BLaER1 treated with 17β-estradiol and CSF1 and Interleukin-3, amounts not matched to agents 10 nM and 100 nM (cell line): ENCODE measurements around the gene CFAP46.
A peak's percentile ranks its signal among the peaks of the same experiment; 100 is the strongest.
"Not testable (repeated sequence)": the region's sequence is repeated elsewhere in the genome, so short reads cannot be mapped to it uniquely, and the experiment has no call there.

Experiments used
- H3K27ac ChIP-seq, 11 experiments: shearing (Covaris generic); formaldehyde crosslinking; 2 replicates each; pipeline ENCODE4 v1.8.1; 2022
- H3K27me3 ChIP-seq, 11 experiments: shearing (Covaris generic); formaldehyde crosslinking; 2 replicates each; pipeline ENCODE4 v1.8.1; 2022
- H3K36me3 ChIP-seq, 11 experiments: shearing (Covaris generic); formaldehyde crosslinking; 2 replicates each; pipeline ENCODE4 v1.8.1; 2022
- H3K4me1 ChIP-seq, 10 experiments: shearing (Covaris generic); formaldehyde crosslinking; 2 replicates each; pipeline ENCODE4 v1.8.1; 2022
- H3K4me2 ChIP-seq, 11 experiments: shearing (Covaris generic); formaldehyde crosslinking; 2 replicates each; pipeline ENCODE4 v1.8.1; 2022
- H3K4me3 ChIP-seq, 10 experiments: shearing (Covaris generic); formaldehyde crosslinking; 2 replicates each; pipeline ENCODE4 v1.8.1; 2022
- H3K9ac ChIP-seq, 11 experiments: shearing (Covaris generic); formaldehyde crosslinking; 2 replicates each; pipeline ENCODE4 v1.8.1; 2022
- H3K9me3 ChIP-seq, 11 experiments: shearing (Covaris generic); formaldehyde crosslinking; replicated peaks in 1 of 11; 2 replicates each; pipeline ENCODE4 v1.8.1; 2022
- H4K20me1 ChIP-seq, 11 experiments: shearing (Covaris generic); formaldehyde crosslinking; 2 replicates each; pipeline ENCODE4 v1.8.1; 2022
- Cebpa-rat ChIP-seq, 11 experiments: shearing (Covaris generic); IDR thresholded peaks; 2 replicates each; pipeline ENCODE4 v1.8.1; 2022

CFAP46 gene

GRCh38 chr10:132833421-132834111 lies 108.8 kb downstream of the CFAP46 start:
- Histone ChIP-seq H3K4me3 (no peak overlapping the region), H3K4me1 (peaks cover 0 to 33% (median 24%) of the 10 kb centered on the region in 10 experiments; a peak in 13 of 20 replicates), H3K36me3 (no peaks in the 10 kb centered on the region), H3K9me3 (no peaks in the 10 kb centered on the region), H3K4me2 (no peak overlapping the region), H4K20me1 (peaks cover 0 to 1% (median 0%) of the 10 kb centered on the region in 11 experiments; a peak in 2 of 22 replicates), H3K27me3 (peaks cover 0 to 7% (median 0%) of the 10 kb centered on the region in 11 experiments; a peak in 5 of 22 replicates), H3K27ac (no peak overlapping the region), H3K9ac (no peak overlapping the region)
- no peak for TF ChIP-seq Cebpa-rat (IDR thresholded peaks at IDR 0.05)

- H3K27ac ChIP-seq = no peak overlapping the region
- peaks cover 0 to 2% (median 0%) of the 10 kb centered on the region in 11 experiments; a peak in 6 of 22 replicates for H3K9me3 ChIP-seq
- H4K20me1 ChIP-seq = no peaks in the 10 kb centered on the region; a peak in 2 of 22 replicates
- no peak overlapping the region for H3K9ac ChIP-seq
- no peak for TF ChIP-seq Cebpa-rat (IDR thresholded peaks at IDR 0.05)
- H3K4me2 ChIP-seq = no peak overlapping the region
- no peak overlapping the region for H3K4me3 ChIP-seq
- H3K27me3 ChIP-seq = peaks cover 0 to 4% (median 0%) of the 10 kb centered on the region in 11 experiments; a peak in 1 of 22 replicates
- peaks cover 0 to 22% (median 13%) of the 10 kb centered on the region in 10 experiments; a peak in 11 of 20 replicates for H3K4me1 ChIP-seq
- no peaks in the 10 kb centered on the region for H3K36me3 ChIP-seq
These were observed 110.0 kb downstream of the CFAP46 start for GRCh38 chr10:132832186-132832969.

GRCh38 chr10:132829403-132829802 lies 113.0 kb downstream of the CFAP46 start:
- H3K4me2 ChIP-seq = no peak overlapping the region
- H4K20me1 ChIP-seq = no peaks in the 10 kb centered on the region
- H3K9me3 ChIP-seq = peaks cover 22 to 31% (median 27%) of the 10 kb centered on the region in 11 experiments
- H3K9ac ChIP-seq = no peak overlapping the region
- no peak overlapping the region for H3K4me3 ChIP-seq
- H3K4me1 ChIP-seq = peaks cover 0 to 7% (median 0%) of the 10 kb centered on the region in 10 experiments; a peak in 2 of 20 replicates
- no peaks in the 10 kb centered on the region for H3K36me3 ChIP-seq
- TF ChIP-seq Cebpa-rat (IDR thresholded peaks at IDR 0.05) = no peak
- peaks cover 0 to 4% (median 0%) of the 10 kb centered on the region in 11 experiments; a peak in 1 of 22 replicates for H3K27me3 ChIP-seq
- H3K27ac ChIP-seq = no peak overlapping the region

GRCh38 chr10:132828681-132829080 lies 113.7 kb downstream of the CFAP46 start:
- TF ChIP-seq Cebpa-rat (IDR thresholded peaks at IDR 0.05) = no peak
- H3K4me3 ChIP-seq = no peak overlapping the region
- H3K9me3 ChIP-seq = peaks cover 22 to 31% (median 28%) of the 10 kb centered on the region in 11 experiments
- no peak overlapping the region for H3K9ac ChIP-seq
- peaks cover 0 to 6% (median 0%) of the 10 kb centered on the region in 10 experiments; a peak in 2 of 20 replicates for H3K4me1 ChIP-seq
- no peaks in the 10 kb centered on the region for H4K20me1 ChIP-seq
- no peaks in the 10 kb centered on the region for H3K36me3 ChIP-seq
- no peak overlapping the region for H3K27ac ChIP-seq
- peaks cover 0 to 4% (median 0%) of the 10 kb centered on the region in 11 experiments; a peak in 1 of 22 replicates for H3K27me3 ChIP-seq
- no peak overlapping the region for H3K4me2 ChIP-seq

GRCh38 chr10:132827861-132828539 lies 114.4 kb downstream of the CFAP46 start:
- H3K4me3 ChIP-seq = no peak overlapping the region
- no peaks in the 10 kb centered on the region for H4K20me1 ChIP-seq
- H3K4me1 ChIP-seq = peaks cover 0 to 6% (median 0%) of the 10 kb centered on the region in 10 experiments; a peak in 1 of 20 replicates
- no peaks in the 10 kb centered on the region for H3K36me3 ChIP-seq
- peaks cover 22 to 34% (median 28%) of the 10 kb centered on the region in 11 experiments for H3K9me3 ChIP-seq
- peaks cover 0 to 4% (median 0%) of the 10 kb centered on the region in 11 experiments; a peak in 1 of 22 replicates for H3K27me3 ChIP-seq
- no peak overlapping the region for H3K4me2 ChIP-seq
- no peak for TF ChIP-seq Cebpa-rat (IDR thresholded peaks at IDR 0.05)
- H3K9ac ChIP-seq = no peak overlapping the region
- no peak overlapping the region for H3K27ac ChIP-seq

GRCh38 chr10:132827423-132827789 lies 115.0 kb downstream of the CFAP46 start:
- Histone ChIP-seq H3K4me1 (peaks cover 0 to 3% (median 0%) of the 10 kb centered on the region in 10 experiments; a peak in 1 of 20 replicates), H3K9me3 (peaks cover 27 to 40% (median 34%) of the 10 kb centered on the region in 11 experiments), H3K9ac (no peak overlapping the region), H4K20me1 (no peaks in the 10 kb centered on the region), H3K27me3 (peaks cover 0 to 4% (median 0%) of the 10 kb centered on the region in 11 experiments; a peak in 1 of 22 replicates), H3K4me2 (no peak overlapping the region), H3K4me3 (no peak overlapping the region), H3K36me3 (no peaks in the 10 kb centered on the region), H3K27ac (no peak overlapping the region)
- TF ChIP-seq Cebpa-rat (IDR thresholded peaks at IDR 0.05) = no peak

- H3K4me1 ChIP-seq = peaks cover 0 to 3% (median 0%) of the 10 kb centered on the region in 10 experiments; a peak in 1 of 20 replicates
- no peak overlapping the region for H3K9ac ChIP-seq
- no peaks in the 10 kb centered on the region for H4K20me1 ChIP-seq
- H3K4me2 ChIP-seq = no peak overlapping the region
- peaks cover 32 to 46% (median 41%) of the 10 kb centered on the region in 11 experiments for H3K9me3 ChIP-seq
- TF ChIP-seq Cebpa-rat (IDR thresholded peaks at IDR 0.05) = no peak
- no peak overlapping the region for H3K27ac ChIP-seq
- no peaks in the 10 kb centered on the region for H3K36me3 ChIP-seq
- H3K27me3 ChIP-seq = peaks cover 0 to 4% (median 0%) of the 10 kb centered on the region in 11 experiments; a peak in 1 of 22 replicates
- H3K4me3 ChIP-seq = 0 out of 20 replicates have a peak overlapping the region, but pooled peaks of 1 of the 10 experiments have one; percentile 33
These were observed 115.6 kb downstream of the CFAP46 start for GRCh38 chr10:132826524-132827422.

- not testable (repeated sequence) for H3K36me3 ChIP-seq, H4K20me1 ChIP-seq, H3K4me2 ChIP-seq, H3K9ac ChIP-seq, H3K4me1 ChIP-seq, H3K27ac ChIP-seq, H3K27me3 ChIP-seq
- peaks cover 38 to 53% (median 48%) of the 10 kb centered on the region in 11 experiments for H3K9me3 ChIP-seq
- H3K4me3 ChIP-seq = 0 out of 20 replicates have a peak overlapping the region, but pooled peaks of 2 of the 10 experiments have one; percentile 10 to 33
These were observed 116.4 kb downstream of the CFAP46 start for GRCh38 chr10:132825783-132826523.
